D721Med (cell line): ENCODE data around the gene GRIPAP1.

Source experiments
- DNase-seq: peaks from one replicate; pipeline ENCODE4 v3.0.0; 2011; ENCODE audit warnings: low spot score; ENCODE audit not compliant: insufficient read length
- FAIRE-seq: peaks from 2 replicates; lab custom pipeline; 2011; peaks lifted over from hg19 to GRCh38; lab: Jason Lieb, UNC
- TF ChIP-seq, protein P1 (sequence below): IDR thresholded peaks from 2 replicates; pipeline ENCODE4 v1.5.1; 2012; ENCODE audit warnings: mild to moderate bottlenecking, control low read depth; ENCODE audit not compliant: insufficient read depth; ENCODE audit errors: missing control alignments

The GRIPAP1 gene

DNA sequence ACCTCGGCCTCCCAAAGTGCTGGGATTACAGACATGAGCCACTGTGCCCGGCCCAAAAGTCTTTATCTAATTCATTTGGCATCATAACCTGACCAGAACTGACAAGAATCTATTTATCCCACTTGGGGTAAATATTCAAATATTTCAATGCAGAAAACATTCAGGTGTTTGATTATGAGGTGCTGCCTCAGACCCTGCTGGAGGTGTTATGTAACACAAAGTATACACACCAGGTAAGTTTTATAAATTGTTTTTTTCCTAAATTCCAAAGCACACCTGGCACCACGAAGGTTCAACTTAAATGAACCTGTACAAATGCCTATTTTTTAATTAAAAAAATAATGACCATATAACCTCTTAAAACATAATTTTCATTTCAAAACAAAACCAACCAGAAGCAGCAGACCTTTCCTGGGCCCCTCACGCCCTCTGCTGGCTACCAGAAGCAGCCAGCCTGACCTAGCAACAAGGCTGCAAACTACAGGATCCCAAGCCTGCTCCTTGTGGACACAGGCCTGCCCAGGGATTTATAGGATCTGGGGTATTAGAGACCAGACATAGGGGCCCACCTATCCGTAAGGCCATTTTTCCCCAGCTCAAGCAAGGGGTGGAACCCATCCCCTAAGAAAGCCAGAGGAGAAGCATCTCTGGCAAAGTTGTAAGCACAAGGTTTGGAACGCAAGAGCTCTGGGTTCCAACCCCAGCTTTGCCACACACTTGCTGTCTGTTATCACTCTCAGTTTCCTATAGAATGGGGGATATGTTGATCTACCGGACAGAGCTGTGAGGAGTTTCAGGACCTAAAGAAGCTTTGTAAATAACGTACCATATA lies 56.3 kb downstream of the GRIPAP1 start:
- DNase-seq, result peak; percentile 23
- TF ChIP-seq, protein P1, sequence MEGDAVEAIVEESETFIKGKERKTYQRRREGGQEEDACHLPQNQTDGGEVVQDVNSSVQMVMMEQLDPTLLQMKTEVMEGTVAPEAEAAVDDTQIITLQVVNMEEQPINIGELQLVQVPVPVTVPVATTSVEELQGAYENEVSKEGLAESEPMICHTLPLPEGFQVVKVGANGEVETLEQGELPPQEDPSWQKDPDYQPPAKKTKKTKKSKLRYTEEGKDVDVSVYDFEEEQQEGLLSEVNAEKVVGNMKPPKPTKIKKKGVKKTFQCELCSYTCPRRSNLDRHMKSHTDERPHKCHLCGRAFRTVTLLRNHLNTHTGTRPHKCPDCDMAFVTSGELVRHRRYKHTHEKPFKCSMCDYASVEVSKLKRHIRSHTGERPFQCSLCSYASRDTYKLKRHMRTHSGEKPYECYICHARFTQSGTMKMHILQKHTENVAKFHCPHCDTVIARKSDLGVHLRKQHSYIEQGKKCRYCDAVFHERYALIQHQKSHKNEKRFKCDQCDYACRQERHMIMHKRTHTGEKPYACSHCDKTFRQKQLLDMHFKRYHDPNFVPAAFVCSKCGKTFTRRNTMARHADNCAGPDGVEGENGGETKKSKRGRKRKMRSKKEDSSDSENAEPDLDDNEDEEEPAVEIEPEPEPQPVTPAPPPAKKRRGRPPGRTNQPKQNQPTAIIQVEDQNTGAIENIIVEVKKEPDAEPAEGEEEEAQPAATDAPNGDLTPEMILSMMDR, result peak; percentile 61
- peak; percentile 11 for FAIRE-seq

DNA sequence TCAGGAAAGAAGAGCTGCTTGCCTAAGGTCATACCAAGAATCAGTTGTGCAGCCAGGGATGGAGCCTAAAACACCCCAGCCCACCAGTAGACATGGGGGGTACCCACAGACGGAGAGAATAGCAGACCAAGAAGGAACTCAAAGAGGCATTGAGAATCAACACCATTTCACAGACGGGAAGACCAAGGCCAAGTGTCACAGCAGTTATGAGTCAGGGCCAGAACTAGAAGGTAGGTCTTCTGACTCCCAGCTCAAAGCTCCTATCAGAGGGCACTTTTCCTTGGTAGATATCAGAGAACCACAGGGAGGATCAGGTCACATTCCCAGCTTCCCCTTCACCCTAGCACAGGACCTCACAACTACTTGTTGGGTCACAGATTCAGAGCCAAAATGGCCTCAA lies 59.2 kb downstream of the GRIPAP1 start:
- DNase-seq (no peak), FAIRE-seq (no peak)
- TF ChIP-seq, protein P1, result no peak

- FAIRE-seq, result no peak
Observed at GRCh38 chrX:48940404-48940955, 61.6 kb downstream of the GRIPAP1 start.

DNA sequence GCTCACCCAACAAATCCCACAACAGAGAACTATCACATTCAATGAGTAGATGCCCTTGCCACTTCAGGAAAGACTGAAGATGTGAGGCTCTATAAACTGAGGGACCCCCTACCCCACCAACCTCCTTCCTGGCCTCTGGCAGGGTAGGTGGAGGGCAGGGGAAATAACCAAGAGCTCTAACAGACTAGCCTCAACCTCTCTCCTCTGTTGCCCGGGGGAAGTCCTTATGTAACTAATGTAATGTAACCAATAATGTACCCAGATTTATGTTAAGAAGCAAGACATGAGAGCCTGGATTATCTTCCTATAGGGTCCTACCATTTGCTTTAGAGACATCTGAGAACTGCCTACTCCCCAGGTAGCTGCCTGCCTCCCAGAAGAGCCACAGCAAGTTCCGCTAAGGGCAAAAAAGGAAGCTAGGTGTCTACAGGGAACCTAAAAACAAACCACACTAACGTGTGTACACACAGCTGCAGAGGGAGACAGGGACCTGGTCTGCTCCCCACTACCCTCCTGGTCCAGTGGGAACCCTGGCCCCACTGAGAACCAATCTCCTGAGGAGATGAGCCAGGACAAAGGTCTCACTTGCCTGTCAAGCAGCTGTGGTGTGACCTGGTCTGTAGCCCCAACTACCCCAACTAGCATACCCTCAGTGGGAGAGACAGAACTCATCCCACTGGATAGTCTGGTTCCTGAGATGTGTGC lies 62.4 kb downstream of the GRIPAP1 start:
- no peak for DNase-seq
- TF ChIP-seq, protein P1, result no peak
- FAIRE-seq, result no peak

More at GRCh38 chrX:48940404-48940955, 61.6 kb downstream of the GRIPAP1 start:
- TF ChIP-seq, protein P1, result no peak
- DNase-seq, result no peak

GRCh38 chrX:48938721-48939425 lies 63.2 kb downstream of the GRIPAP1 start:
- no peak for FAIRE-seq
- DNase-seq, result no peak
- TF ChIP-seq, protein P1, result no peak

DNA sequence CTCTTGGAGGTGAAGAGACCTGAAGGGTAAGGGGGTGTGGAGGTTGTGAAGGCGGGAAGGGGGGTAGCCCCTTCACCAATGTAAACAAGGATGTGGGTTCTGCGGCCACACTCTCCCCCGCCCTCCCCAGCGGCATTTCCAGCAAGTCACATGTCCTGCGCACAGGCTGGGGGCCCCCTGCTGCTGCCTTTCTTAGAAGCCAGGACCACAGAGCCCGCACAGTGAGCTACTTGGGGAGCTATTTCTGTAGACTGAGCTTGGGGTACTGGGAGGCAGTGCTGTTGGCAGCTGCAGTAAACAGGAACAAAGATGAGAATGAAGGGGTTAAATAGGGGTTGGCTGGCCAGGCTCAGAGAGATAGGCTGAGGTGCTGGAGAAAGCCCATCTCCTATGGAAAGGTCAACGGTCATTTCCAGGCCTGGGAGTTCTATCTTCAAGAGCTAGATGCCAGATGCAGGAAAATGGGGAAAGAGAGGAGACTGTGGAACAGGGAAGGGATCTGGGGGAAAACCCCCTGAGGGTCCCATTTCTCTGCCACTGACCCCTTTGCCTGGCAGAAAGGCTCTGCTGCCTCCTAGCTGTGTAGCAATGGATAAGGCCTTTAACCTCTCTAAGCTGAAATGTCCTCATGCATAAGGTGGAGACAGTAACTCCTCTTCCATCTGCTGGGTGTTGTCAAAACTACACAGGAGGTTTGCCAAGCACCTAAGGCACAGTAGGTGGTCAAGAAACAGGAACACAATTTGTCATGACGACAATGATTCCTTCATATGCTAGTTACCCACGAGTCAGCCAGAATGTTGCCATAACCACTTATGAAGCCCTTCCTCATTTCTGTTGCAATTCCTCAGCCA lies 64.8 kb downstream of the GRIPAP1 start:
- DNase-seq, result no peak
- FAIRE-seq, result peak; percentile 46
- TF ChIP-seq, protein P1, result no peak
